ENCODE measurements around the gene CRYL1. TPM values are rescaled to one million over a fixed set of nuclear protein-coding genes. Genes with fewer than 3 reads are reported as not detected.

Gene CRYL1
- total RNA-seq, 6 experiments from 2014 or later = 10.9 to 13.2 (median 12.0) TPM

DNA sequence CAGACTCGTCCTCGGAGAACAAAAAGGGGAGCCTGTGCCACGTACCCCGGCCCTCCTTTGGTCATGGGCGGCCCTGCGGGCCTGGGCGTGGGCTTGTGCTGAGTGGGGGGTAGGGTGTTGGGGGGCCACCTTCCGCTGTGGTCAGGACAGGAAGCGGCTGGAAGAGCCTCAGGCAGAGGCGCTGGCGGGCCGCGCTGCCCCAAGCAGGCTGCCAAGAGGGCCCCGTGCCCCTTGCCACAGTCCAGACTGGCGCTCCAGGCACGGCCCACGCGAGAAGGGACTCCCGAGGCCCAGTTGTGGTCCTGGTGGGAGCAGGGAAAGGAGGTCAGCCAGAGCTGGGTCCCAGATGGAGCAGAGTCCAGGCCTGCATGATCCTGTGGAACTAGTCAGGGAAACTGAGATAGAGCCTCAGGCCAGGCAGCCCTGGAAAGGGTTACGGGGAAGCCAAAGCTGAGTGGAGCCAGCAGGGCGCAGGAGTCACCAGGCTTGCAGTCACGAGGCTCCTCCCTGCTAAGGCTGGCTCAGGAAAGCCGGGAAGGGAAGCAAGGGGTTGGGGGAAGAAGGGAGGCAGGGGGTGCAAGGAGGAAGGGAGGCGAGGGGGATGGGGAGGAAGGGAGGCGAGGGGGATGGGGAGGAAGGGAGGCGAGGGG, 135.0 kb downstream of the CRYL1 start:
- TF ChIP-seq CTCF (IDR thresholded peaks at IDR 0.05) = no peak

DNA sequence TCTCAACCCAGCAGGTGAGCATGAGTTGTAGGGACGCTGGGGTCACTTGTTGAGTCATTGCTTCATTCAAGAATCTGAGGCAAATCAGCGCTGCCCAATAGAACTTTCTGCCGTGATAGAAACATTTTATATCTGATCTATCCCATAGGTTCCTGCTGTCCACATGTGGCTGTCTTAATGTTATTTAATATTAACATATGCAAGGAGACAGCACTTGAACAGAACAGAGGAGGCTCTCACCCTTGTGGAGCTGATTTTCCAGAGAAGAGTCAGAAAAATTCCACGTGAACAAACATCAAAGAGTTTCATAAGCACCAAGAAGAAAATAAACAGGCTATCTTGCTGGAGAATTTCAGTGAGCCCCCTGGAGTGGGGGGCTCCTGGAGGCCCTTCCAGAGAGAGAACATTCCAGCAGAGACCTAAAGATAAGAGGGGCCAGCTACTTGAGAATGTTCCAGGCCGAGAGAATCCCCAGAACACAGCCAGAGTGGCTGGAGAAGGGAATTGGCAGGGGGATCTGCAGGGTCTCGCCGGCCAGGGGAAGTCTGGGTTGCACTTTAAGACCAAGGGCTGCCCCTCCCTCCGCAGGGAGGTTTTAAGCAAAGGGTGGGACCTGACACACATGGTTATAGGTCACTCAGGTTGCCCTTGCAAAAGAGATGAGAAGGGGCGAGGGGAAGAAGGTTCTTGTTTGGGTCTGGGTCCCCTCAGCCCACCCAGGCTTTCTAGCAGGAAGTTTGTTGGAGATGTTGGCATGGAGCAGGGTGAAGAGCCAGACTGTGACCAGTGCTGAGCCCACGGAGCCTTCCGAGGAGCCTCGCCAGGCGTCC, 135.7 kb downstream of the CRYL1 start:
- Mint-ChIP-seq H3K9me3 (peaks cover 8% of the 10 kb centered on the region; the same call in 1 of the 2 replicates), H3K27ac (no peak overlapping the region), H3K36me3 (ENCODE audit: low read depth) (no peaks in the 10 kb centered on the region), H3K27me3 (ENCODE audit: insufficient read depth) (peaks cover 8% of the 10 kb centered on the region), H3K4me3 (no peak overlapping the region), H3K4me1 (ENCODE audit: low read depth) (peaks cover 10% of the 10 kb centered on the region)
- no peak for DNase-seq
- TF ChIP-seq CTCF (IDR thresholded peaks at IDR 0.05) = no peak

More for the DNA sequence above, 135.0 kb downstream of the CRYL1 start:
- peaks cover 8% of the 10 kb centered on the region for H3K27me3 Mint-ChIP-seq (ENCODE audit: insufficient read depth)
- H3K9me3 Mint-ChIP-seq = peaks cover 8% of the 10 kb centered on the region; the same call in 1 of the 2 replicates
- no peak for DNase-seq
- no peak overlapping the region for H3K4me3 Mint-ChIP-seq
- no peak overlapping the region for H3K27ac Mint-ChIP-seq
- peaks cover 10% of the 10 kb centered on the region for H3K4me1 Mint-ChIP-seq (ENCODE audit: low read depth)
- H3K36me3 Mint-ChIP-seq (ENCODE audit: low read depth) = no peaks in the 10 kb centered on the region

DNA sequence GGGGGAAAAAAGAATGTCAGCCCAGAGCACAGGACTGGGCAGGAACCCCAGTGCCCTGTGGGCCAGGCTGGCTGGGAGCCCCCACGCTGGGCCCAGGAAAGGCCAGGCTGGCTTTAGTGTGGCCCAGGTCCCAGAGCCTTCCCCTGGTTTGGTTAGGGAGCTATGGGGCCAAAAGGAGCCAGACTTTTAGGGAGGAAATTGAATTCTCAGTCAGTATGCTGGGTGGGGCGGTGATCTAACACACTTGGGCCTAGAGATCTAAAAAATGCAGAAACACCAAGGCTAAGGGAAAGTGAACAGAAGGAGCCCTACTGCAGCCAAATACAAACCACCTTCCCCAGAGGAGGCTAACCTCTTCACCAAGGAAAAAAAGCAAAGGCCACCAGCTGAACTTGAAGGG, 137.5 kb downstream of the CRYL1 start:
- H3K27me3 Mint-ChIP-seq (ENCODE audit: insufficient read depth) = peaks cover 21% of the 10 kb centered on the region
- H3K4me1 Mint-ChIP-seq (ENCODE audit: low read depth) = peaks cover 10% of the 10 kb centered on the region
- no peak for TF ChIP-seq CTCF (IDR thresholded peaks at IDR 0.05)
- DNase-seq = no peak
- no peaks in the 10 kb centered on the region for H3K36me3 Mint-ChIP-seq (ENCODE audit: low read depth)
- no peak overlapping the region for H3K27ac Mint-ChIP-seq
- peaks cover 8% of the 10 kb centered on the region; the same call in 1 of the 2 replicates for H3K9me3 Mint-ChIP-seq
- no peak overlapping the region for H3K4me3 Mint-ChIP-seq

DNA sequence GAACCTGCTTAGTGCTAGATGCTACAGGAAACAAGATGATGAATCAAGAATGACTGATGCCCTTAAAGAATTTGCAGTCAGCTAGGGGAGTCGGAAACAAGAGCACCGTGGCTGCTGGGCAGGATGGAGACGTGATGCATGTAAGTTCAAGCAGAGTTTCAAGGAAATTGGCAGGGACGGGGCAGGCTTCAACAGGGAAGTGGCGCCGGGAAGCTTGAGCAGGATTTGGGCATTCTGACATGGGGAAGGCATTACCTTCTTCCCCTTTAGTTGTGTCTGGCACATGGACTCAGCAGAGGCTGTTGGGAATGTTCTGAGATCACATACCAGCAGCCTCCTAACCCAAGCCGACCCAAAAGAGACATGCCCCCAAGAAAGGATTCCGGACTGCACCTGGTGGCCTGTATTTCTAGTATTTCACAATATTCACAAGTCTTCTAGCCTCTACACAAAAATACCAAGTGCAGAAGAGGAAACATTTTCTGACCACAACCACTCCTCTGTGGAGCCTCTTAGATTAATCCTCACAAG, 138.2 kb downstream of the CRYL1 start:
- H3K36me3 Mint-ChIP-seq (ENCODE audit: low read depth) = no peaks in the 10 kb centered on the region
- peaks cover 10% of the 10 kb centered on the region for H3K4me1 Mint-ChIP-seq (ENCODE audit: low read depth)
- H3K27me3 Mint-ChIP-seq (ENCODE audit: insufficient read depth) = peaks cover 22% of the 10 kb centered on the region
- peak; percentile 2 for DNase-seq
- no peak overlapping the region for H3K27ac Mint-ChIP-seq
- peaks cover 8% of the 10 kb centered on the region; the same call in 1 of the 2 replicates for H3K9me3 Mint-ChIP-seq
- TF ChIP-seq CTCF (IDR thresholded peaks at IDR 0.05) = no peak
- no peak overlapping the region for H3K4me3 Mint-ChIP-seq

DNA sequence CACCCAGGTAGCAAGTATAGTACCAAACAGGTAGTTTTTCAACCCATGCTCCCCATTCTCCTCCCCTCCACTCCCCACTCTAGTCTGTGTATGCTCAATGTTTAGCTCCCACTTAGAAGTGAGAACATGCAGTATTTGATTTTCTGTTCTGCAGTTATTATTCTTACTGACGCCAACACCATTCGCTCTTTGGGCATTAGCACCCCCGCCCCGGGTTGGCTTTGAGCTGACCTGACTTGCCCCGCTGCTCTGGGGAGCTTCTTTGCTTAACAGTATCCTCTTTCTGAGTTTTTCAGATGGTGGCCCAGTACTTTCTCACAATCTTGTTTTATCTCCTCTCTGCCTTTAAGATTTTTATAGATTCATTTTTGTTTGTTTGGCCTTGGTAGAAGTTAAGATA, 138.7 kb downstream of the CRYL1 start:
- H3K36me3 Mint-ChIP-seq (ENCODE audit: low read depth) = no peaks in the 10 kb centered on the region
- peaks cover 8% of the 10 kb centered on the region; the same call in 1 of the 2 replicates for H3K9me3 Mint-ChIP-seq
- no peak overlapping the region for H3K27ac Mint-ChIP-seq
- peaks cover 27% of the 10 kb centered on the region for H3K27me3 Mint-ChIP-seq (ENCODE audit: insufficient read depth)
- DNase-seq = no peak
- TF ChIP-seq CTCF (IDR thresholded peaks at IDR 0.05) = no peak
- H3K4me1 Mint-ChIP-seq (ENCODE audit: low read depth) = peaks cover 10% of the 10 kb centered on the region
- no peak overlapping the region for H3K4me3 Mint-ChIP-seq
